HG03558 (cell line): ENCODE measurements around the gene PPP1R18.
A peak's percentile ranks its signal among the peaks of the same experiment; 100 is the strongest.
"Not testable (repeated sequence)": the region's sequence is repeated elsewhere in the genome, so short reads cannot be mapped to it uniquely, and the experiment has no call there.

Experiments
- ATAC-seq: cut with Tn5 transposase; IDR thresholded peaks from one replicate; pipeline ENCODE4 v1.9.1; 2021; ENCODE audit warnings: moderate number of reproducible peaks; ENCODE audit not compliant: unreplicated experiment; ENCODE audit errors: extremely low read depth

Gene PPP1R18

GRCh38 chr6:30720738-30721197 lies 34.3 kb upstream of the PPP1R18 start:
- ATAC-seq, result no peak

DNA sequence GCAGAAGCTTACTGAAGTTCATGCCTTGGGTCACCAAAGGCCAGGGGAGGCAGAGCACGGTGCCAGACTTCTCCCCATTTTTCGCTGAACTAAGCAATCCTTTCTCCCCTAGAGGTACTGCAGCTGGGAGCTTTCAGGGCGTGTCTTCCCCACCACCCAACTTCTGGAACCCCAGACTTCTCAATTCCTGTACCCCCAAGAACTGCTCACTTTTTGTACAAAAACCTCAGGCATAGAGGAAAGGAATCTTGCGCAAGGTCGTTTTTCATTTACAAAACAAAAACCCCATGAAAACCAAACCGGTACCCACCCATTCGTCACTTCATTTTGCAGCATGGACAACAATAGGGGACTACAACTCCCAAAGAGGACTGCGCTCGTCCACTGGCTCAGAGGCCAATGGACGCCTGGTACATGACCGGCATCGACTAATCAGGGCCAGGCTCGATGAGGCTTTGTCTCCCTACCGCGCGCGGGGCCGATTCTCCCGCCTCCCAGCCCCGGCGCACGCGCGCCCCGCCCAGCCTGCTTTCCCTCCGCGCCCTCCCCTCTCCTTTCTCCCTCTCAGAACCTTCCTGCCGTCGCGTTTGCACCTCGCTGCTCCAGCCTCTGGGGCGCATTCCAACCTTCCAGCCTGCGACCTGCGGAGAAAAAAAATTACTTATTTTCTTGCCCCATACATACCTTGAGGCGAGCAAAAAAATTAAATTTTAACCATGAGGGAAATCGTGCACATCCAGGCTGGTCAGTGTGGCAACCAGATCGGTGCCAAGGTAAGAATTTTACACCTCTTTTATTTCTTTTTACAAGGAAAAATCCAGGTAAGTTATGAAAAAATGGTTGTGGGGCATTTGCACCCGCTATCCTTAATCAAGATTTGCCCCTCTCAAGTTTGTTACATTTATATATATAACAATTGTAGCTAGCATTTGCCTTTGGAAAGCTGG lies 33.6 kb upstream of the PPP1R18 start, which contains the start of gene TUBB:
Gene TUBB (plus strand): TSS at position 562 of the 947 bp plus-strand sequence. CDS start 155 bp downstream, at position 717.
- no peak for ATAC-seq

GRCh38 chr6:30719356-30719755 lies 32.9 kb upstream of the PPP1R18 start:
- ATAC-seq, result no peak

DNA sequence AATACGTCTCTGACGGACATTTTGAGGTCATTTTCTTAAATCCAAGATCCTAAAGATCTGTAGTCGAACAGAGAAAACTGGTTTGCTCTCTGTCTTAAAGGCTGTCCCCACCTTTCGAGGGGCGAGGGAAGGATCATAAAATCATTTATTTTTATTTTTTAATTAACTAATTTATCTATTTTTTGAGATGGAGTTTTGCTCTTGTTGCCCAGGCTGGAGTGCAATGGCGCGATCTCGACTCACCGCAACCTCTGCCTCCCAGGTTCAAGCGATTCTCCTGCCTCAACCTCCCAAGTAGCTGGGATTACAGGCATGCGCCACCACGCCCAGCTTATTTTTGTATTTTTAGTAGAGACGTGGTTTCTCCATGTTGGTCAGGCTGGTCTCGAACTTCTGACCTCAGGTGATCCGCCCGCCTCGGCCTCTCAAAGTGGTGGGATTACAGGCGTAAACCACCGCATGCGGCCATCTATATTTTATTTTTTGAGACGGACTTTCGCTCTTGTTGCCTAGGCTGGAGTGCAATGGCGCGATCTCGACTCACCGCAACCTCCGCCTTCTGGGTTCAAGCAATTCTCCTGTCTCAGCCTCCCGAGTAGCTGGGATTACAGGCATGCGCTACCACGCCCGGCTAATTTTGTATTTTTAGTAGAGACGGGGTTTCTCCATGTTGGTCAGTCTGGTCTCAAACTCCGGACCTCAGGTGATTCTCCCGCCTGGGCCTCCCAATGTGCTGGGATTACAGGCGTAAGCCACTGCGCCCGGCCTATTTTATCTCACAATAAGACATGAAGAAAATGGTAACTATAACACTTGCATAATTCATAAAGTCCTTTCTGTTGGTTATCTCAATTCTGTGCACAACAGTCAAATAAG lies 31.6 kb upstream of the PPP1R18 start:
- not testable (repeated sequence) for ATAC-seq

DNA sequence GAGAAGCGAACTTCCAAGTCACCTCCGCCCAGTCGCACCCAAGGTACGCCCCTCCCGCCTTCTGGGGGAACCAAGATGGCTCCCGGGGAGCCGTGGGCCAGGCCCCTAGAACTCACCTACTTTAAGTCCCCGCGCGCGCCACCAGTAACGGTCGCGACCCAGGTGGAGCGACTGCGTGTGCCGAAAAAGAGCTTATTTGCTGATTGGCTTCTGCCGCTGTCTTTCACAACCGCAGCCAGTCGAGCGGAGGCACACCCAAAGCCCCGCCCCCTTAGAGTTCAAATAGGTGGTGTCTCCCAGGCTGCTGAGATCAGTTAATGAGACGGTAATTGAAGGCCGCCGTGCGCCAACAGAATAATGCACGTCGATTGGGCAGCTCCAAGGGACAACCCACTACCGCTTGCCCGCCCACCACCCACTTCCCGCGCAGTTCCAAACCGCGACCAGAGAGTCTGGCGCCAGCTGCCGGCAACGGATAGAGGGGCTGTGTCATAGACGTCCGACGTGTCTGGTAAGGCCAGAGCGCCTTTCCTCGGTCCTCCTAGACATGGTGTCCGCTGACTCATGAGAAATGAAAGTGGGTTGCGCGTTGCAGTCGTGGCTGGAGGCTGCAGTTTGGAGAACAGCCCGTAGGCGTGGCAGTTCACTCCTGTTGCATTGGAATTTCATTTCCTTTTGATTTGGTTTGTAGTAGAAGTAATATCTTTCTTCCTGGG lies 30.8 kb upstream of the PPP1R18 start, which contains the start of gene MDC1:
Gene MDC1 (minus strand): TSS at position 153 of the 716 bp plus-strand sequence. CDS start 2,106 bp downstream, outside the sequence.
- ATAC-seq, result peak; percentile 34

GRCh38 chr6:30716879-30717128 lies 30.4 kb upstream of the PPP1R18 start:
- no peak for ATAC-seq

DNA sequence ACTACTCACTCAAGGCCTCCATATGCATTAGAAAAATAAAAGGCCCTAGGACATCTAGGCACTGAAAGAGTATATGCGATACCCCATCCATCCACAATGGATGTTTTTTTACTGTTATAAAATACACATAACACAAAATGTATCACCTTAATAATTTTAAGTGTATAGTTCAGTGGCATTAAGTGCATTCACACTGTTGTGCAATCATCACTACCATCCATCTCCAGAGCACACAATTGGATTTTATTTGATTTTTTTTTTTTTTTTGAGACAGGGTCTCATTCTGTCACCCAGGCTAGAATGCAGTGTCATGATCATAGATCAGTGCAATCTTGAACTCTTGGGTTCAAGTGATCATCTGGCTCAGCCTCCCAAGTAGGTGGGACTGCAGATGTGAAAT lies 27.8 kb upstream of the PPP1R18 start:
- no peak for ATAC-seq

DNA sequence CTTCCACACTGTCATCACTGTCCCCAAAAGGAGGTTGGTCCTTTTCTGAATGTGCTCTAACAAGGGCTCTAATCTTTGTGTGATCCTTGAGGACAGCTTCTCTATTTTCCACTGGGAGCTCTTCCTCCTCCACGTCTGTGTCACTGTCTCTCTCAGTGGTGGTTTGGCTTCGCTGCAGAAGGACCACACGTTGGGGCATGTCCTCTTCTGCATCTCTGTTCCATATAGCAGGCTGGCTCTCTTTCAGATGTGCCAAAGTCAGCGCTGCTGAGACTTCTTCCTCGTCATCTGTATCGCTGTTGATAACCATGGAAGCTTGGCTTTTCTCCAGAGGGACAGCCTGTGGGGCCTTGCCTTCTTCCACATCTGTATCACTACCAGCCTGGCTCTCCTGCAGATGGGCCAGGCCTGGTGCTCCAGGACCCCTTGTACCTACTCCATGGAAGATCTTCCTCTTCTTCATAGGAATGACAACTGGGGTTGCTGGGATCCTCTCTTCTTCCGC lies 26.0 kb upstream of the PPP1R18 start:
- no peak for ATAC-seq

DNA sequence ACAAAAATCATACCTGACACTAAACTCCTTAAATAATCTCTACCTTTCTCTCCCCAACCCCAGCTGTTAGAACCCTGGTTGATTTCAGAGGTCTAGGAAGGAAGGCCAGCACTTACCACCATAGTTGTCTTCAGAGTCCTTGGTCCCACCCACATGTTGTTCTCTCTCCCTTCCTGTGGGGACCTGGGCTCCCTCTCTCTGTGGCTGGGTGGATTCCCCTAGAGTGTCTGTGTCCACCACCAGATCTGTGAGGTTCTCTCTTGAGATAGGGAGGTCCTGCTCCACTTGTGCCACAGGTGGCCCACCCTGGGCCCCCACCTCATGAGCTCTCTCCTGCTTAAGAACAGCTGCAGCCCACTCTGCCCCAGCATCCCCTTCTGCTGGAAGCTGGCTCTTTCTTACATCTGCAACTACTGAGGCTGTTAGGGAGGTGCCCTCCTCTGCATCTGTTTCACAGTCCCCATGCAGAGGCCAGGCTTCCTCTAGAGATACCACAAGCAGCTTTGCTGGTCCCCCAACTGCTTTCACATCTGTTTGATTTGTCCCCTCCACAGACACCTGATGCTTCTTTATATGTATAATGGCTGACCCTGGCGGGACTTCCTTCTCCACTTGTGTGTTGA lies 25.4 kb upstream of the PPP1R18 start:
- ATAC-seq, result no peak

DNA sequence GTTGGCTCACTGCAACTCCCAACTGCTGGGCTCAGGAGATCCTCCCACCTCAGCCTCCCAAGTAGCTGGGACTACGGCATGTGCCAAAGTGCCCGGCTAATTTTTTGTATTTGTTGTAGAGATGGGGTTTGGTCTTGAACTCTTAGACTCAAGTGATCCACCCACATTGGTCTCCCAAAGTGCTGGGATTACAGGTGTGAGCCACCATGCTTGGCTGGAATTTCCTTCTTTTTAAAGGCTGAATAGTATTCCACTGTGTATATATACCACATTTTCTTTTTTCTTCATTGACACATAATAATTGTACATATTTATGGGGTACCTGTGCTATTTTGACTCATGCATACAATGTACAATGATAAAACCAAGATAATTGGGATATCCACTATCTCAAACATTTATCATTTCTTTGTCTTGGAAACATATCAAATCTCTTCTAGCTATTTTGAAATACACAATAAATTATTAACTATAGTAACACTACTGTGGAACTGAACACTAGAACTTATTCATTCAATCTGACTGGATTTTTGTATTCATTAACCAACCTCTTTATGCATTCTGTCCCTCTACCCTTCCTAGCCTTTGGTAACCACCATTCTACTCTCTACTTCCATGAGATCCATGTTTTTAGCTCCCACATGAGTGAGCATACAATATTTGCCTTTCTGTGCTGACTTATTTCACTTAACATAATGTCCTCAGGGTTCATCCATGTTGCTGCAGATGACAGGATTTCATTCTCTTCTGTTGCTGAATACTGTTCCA lies 22.8 kb upstream of the PPP1R18 start:
- no peak for ATAC-seq

GRCh38 chr6:30707281-30707850 lies 20.9 kb upstream of the PPP1R18 start:
- no peak for ATAC-seq

DNA sequence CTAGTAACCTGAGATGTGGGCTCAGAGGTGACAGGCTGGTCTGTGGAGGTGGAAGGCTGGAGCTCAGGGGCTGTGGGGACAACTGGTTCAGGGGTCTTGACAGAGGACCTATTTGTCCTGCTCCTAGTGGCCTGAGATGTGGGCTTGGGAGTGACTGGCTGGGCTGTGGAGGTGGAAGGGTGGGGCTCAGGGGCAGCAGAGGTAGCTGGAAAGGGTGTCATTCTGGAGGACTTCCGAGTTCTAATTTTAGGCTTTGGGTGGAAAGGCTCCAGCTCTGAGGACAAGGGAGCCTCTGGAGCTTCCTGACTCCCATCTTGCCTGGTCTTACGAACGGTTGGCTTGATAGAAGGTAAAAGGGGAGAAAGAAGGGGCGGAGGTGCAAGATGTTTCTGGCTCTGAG lies 19.2 kb upstream of the PPP1R18 start:
- ATAC-seq, result no peak

- no peak for ATAC-seq
Measured at GRCh38 chr6:30703821-30704220, 17.4 kb upstream of the PPP1R18 start.

GRCh38 chr6:30703011-30703410 lies 16.6 kb upstream of the PPP1R18 start:
- ATAC-seq, result no peak

DNA sequence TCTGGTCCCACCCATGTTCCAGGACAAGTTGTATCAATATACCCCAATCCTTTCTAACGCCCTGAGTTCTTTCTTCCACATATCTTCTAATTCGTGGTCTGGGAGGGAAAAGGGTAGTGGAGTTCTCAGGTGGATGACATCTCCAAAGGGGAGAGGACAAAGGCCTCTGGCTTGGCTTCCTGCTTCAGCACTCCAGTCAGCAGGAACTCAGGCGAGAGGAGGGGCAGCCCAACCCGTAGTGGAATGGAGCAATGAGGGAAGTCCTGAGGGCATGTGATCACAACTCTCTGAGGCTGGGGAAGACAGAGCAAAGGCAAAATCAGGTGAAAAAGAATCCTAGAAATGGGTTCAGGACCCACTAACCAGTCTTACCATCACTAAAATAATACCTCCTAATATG lies 13.9 kb upstream of the PPP1R18 start:
- ATAC-seq, result no peak

DNA sequence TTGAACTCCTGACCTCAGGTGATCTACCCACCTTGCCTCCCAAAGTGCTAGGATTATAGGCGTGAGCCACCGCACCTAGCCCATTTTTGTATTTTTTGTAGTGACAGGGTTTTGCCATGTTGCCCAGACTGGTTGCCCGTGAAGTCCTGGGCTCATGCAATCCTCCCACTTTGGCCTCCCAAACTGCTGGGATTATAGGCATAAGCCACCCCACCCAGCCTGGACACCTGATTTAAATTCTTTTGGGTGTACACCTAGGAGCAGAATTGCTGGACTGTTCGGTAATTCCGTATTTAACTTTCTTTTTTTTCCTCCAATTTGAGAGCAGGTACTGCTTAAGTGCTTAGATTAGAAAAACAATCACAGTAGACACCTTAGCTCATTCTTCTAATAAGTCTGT lies 10.0 kb upstream of the PPP1R18 start:
- ATAC-seq, result no peak

DNA sequence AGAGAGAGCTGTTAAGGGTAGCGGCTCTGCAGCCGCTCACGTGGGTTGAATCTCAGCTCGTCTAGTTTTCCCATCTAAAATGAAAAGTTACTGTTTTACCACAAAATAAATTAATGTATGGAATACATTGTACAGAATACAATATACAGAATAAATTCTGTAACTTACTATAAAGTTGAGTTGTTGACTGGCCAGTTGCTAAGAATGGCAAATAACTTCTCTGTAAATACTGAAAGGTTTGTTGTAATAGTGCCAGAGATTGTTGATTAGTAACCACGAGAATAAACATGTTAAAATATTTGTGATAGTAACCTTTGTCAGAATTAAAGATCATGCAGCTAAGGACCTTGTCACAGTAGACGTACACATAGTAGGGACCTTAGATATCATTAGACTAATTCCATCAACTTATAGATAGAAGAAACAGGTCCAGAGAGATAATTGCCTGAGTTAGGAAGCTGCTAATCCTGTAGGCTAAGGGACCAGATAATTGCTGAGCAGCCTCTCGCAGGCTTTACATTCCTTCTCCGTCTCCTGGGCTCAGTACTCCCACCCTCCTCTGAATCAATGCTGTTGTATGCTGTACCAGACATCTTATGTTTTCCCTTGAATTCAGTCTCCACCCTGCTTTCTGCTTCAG lies 4.9 kb upstream of the PPP1R18 start:
- ATAC-seq, result no peak
